HepG2 (cell line): Measurements from ENCODE around the gene HSPE1. TPM values are rescaled to one million over a fixed set of nuclear protein-coding genes. Genes with fewer than 3 reads are reported as not detected.

Experiments used
- SYNCRIP ChIP-seq: fragments of 200-400 bp; formaldehyde crosslinking; IDR thresholded peaks from 2 replicates; pipeline ENCODE4 v1.6.1; 2018; ENCODE audit warnings: mild to moderate bottlenecking, low read depth, low read length; ENCODE audit not compliant: insufficient read depth
- TCF7 ChIP-seq: sonication (generic); IDR thresholded peaks from 2 replicates; pipeline ENCODE4 v1.6.1; 2016; ENCODE audit warnings: antibody characterized with exemption, low read depth
- ZBTB21 ChIP-seq: sonication (generic); formaldehyde crosslinking; IDR thresholded peaks from 2 replicates; pipeline ENCODE4 v1.4.0; 2020; ENCODE audit warnings: missing genetic modification reagents
- ZFY ChIP-seq: sonication (generic); formaldehyde crosslinking; IDR thresholded peaks from 2 replicates; pipeline ENCODE4 v1.4.0; 2020; ENCODE audit warnings: missing genetic modification reagents
- ZMYM3 ChIP-seq: sonication (generic); formaldehyde crosslinking; IDR thresholded peaks from 2 replicates; pipeline ENCODE4 v1.5.1; 2020; ENCODE audit warnings: mild to moderate bottlenecking, missing genetic modification reagents
- ZNF441 ChIP-seq: sonication (generic); formaldehyde crosslinking; IDR thresholded peaks from 2 replicates; pipeline ENCODE4 v1.7.0; 2021; ENCODE audit warnings: missing genetic modification reagents, borderline replicate concordance
- ZNF816 ChIP-seq: sonication (generic); formaldehyde crosslinking; IDR thresholded peaks from 2 replicates; pipeline ENCODE4 v1.8.0; 2022; ENCODE audit warnings: missing genetic modification reagents, mild to moderate bottlenecking, borderline replicate concordance
- polyA plus RNA-seq, 8 experiments: library from polyadenylated mRNA; depleted of rRNA in 3 of 8; stranded (reverse) in 7 of 8; unstranded in 1 of 8; fragments of >200 nt; fragmentation: Illumina TruSeq in 4 of 8; extraction: Trizol in 4 of 8; gene quantifications; 2 replicates each; pipeline versions ENCODE4 v1.2.1 to v1.2.3, GENCODE V29; 2011 to 2016; ENCODE audit warnings: low read depth in 4 of 8, missing spikeins in 1 of 8, mixed read lengths in 1 of 8; ENCODE audit not compliant: insufficient read depth in 1 of 8
- total RNA-seq, 5 experiments: library from RNA; depleted of rRNA; stranded (reverse); fragments of >200 nt; fragmentation: Illumina TruSeq; extraction: Trizol; gene quantifications; 2 replicates each; pipeline ENCODE4 v1.2.3, GENCODE V29; 2016; ENCODE audit warnings: low read depth in 1 of 5
- TF ChIP-seq, protein P1 (sequence below): sonication (generic); formaldehyde crosslinking; IDR thresholded peaks from 2 replicates; pipeline ENCODE4 v1.8.0; 2022; ENCODE audit warnings: missing genetic modification reagents, mild to moderate bottlenecking, moderate library complexity, borderline replicate concordance
- TF ChIP-seq, protein P2 (sequence below), 2 experiments: sonication (generic) in 1 of 2; formaldehyde crosslinking in 1 of 2; IDR thresholded peaks; 2 replicates each; pipeline versions ENCODE4 v1.6.1 to v1.9.0; 2014 to 2022; ENCODE audit warnings: antibody characterized with exemption in 1 of 2, borderline replicate concordance in 1 of 2, inconsistent platforms in 1 of 2, low read depth in 1 of 2, missing genetic modification reagents in 1 of 2
- TF ChIP-seq, protein P3 (sequence below): IDR thresholded peaks from 2 replicates; pipeline ENCODE4 v1.6.1; 2016; ENCODE audit warnings: missing genetic modification reagents, missing compliant biosample characterization
- TF ChIP-seq, protein P4 (sequence below): sonication (generic); formaldehyde crosslinking; IDR thresholded peaks from 2 replicates; pipeline ENCODE4 v1.4.0; 2020; ENCODE audit warnings: missing genetic modification reagents, low read depth, mild to moderate bottlenecking, borderline replicate concordance
- TF ChIP-seq, protein P5 (sequence below): sonication (generic); formaldehyde crosslinking; IDR thresholded peaks from 2 replicates; pipeline ENCODE4 v1.5.0; 2020; ENCODE audit warnings: mild to moderate bottlenecking, missing genetic modification reagents
- TF ChIP-seq, protein P6 (sequence below): sonication (generic); formaldehyde crosslinking; IDR thresholded peaks from 2 replicates; pipeline ENCODE4 v1.8.1; 2023; ENCODE audit warnings: missing genetic modification reagents, mild to moderate bottlenecking, borderline replicate concordance

HSPE1 gene
- total and polyA plus RNA-seq, 2 of the 13 experiments (the other 11 are each of a cell fraction or from before 2014, with no cell fraction given), result 244 to 823 TPM

DNA sequence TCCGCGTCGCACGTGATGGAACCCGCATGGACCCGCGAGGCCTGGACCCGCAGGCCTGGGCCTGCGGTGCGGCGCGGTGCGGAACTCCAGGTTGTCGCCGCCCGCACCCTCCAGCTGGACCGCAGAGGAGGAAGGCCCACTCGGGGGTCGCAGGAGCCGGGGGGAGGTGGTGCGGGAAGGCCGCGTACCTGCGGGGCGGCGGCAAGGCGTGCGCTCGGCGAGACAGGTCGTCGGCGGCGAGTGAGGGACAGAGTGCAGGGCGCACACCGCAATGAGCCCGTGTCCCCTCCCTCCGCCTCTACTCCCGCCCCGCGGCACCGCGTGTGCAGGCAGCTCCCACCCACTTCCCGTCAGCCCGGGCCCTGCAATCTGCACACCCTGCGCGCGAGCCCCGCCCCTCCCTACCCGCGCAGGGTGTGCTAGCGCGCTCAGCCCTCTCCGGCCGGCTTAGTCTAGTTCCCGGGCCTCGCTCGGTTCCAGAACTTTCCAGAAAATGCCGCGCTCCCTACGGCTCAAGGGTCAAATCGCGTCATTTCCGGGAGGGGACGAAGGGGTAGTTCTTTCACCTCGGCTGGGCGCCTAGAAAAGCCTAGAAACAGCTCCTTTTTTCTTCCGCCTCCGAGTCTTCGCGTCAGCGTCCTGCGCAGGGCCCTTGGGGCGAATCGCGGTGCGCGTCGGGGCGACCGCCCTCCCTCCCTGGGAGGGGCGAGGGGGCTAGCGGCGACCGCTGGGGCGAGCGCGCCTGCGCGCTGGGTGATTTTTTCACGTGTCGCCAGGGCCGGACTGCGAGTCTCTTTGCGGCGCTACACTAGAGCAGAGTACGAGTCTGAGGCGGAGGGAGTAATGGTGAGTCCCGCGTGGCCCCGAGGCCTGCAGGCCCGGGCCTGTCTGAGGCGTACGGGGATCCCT, at the start of gene HSPE1, which contains the start of gene HSPD1 (continued):
- TF ChIP-seq ZNF441 (CRISPR knock-in tag), result peak; percentile 90
- TF ChIP-seq ZBTB21 (CRISPR knock-in tag), result peak; percentile 66; the same call in 1 of the 2 replicates
- TF ChIP-seq ZNF816 (CRISPR knock-in tag), result peak; percentile 81
- TF ChIP-seq, protein P1, sequence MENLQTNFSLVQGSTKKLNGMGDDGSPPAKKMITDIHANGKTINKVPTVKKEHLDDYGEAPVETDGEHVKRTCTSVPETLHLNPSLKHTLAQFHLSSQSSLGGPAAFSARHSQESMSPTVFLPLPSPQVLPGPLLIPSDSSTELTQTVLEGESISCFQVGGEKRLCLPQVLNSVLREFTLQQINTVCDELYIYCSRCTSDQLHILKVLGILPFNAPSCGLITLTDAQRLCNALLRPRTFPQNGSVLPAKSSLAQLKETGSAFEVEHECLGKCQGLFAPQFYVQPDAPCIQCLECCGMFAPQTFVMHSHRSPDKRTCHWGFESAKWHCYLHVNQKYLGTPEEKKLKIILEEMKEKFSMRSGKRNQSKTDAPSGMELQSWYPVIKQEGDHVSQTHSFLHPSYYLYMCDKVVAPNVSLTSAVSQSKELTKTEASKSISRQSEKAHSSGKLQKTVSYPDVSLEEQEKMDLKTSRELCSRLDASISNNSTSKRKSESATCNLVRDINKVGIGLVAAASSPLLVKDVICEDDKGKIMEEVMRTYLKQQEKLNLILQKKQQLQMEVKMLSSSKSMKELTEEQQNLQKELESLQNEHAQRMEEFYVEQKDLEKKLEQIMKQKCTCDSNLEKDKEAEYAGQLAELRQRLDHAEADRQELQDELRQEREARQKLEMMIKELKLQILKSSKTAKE (CRISPR knock-in tag), result peak; percentile 65
- peak; percentile 34; the same call in 1 of the 2 replicates for TF ChIP-seq TCF7
- TF ChIP-seq, protein P2, sequence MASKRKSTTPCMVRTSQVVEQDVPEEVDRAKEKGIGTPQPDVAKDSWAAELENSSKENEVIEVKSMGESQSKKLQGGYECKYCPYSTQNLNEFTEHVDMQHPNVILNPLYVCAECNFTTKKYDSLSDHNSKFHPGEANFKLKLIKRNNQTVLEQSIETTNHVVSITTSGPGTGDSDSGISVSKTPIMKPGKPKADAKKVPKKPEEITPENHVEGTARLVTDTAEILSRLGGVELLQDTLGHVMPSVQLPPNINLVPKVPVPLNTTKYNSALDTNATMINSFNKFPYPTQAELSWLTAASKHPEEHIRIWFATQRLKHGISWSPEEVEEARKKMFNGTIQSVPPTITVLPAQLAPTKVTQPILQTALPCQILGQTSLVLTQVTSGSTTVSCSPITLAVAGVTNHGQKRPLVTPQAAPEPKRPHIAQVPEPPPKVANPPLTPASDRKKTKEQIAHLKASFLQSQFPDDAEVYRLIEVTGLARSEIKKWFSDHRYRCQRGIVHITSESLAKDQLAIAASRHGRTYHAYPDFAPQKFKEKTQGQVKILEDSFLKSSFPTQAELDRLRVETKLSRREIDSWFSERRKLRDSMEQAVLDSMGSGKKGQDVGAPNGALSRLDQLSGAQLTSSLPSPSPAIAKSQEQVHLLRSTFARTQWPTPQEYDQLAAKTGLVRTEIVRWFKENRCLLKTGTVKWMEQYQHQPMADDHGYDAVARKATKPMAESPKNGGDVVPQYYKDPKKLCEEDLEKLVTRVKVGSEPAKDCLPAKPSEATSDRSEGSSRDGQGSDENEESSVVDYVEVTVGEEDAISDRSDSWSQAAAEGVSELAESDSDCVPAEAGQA (IDR thresholded peaks at IDR 0.05; ENCODE audit: low read depth), result peak; percentile 95
- TF ChIP-seq, protein P2 (CRISPR knock-in tag; IDR thresholded peaks at IDR 0.05; ENCODE audit: borderline replicate concordance), result peak; percentile 92; the same call in 1 of the 2 replicates
- TF ChIP-seq, protein P3, sequence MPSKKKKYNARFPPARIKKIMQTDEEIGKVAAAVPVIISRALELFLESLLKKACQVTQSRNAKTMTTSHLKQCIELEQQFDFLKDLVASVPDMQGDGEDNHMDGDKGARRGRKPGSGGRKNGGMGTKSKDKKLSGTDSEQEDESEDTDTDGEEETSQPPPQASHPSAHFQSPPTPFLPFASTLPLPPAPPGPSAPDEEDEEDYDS (CRISPR knock-in tag), result peak; percentile 85
- peak; percentile 98 for TF ChIP-seq ZFY (CRISPR knock-in tag)
- TF ChIP-seq ZMYM3 (CRISPR knock-in tag), result 0 out of 2 replicates have a peak, but pooled peaks have one; percentile 22
- TF ChIP-seq, protein P4, sequence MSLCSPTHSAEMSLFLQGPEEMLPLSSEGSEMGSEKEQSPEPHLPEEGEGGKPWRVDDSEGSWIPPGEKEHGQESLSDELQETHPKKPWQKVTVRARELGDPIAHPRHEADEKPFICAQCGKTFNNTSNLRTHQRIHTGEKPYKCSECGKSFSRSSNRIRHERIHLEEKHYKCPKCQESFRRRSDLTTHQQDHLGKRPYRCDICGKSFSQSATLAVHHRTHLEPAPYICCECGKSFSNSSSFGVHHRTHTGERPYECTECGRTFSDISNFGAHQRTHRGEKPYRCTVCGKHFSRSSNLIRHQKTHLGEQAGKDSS (CRISPR knock-in tag), result peak; percentile 92; the same call in 1 of the 2 replicates
- TF ChIP-seq, protein P5, sequence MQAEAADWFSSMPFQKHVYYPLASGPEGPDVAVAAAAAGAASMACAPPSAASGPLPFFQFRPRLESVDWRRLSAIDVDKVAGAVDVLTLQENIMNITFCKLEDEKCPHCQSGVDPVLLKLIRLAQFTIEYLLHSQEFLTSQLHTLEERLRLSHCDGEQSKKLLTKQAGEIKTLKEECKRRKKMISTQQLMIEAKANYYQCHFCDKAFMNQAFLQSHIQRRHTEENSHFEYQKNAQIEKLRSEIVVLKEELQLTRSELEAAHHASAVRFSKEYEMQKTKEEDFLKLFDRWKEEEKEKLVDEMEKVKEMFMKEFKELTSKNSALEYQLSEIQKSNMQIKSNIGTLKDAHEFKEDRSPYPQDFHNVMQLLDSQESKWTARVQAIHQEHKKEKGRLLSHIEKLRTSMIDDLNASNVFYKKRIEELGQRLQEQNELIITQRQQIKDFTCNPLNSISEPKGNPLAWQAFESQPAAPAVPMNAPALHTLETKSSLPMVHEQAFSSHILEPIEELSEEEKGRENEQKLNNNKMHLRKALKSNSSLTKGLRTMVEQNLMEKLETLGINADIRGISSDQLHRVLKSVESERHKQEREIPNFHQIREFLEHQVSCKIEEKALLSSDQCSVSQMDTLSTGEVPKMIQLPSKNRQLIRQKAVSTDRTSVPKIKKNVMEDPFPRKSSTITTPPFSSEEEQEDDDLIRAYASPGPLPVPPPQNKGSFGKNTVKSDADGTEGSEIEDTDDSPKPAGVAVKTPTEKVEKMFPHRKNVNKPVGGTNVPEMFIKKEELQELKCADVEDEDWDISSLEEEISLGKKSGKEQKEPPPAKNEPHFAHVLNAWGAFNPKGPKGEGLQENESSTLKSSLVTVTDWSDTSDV (CRISPR knock-in tag), result peak; percentile 99
- TF ChIP-seq SYNCRIP, result no peak
- TF ChIP-seq, protein P6, sequence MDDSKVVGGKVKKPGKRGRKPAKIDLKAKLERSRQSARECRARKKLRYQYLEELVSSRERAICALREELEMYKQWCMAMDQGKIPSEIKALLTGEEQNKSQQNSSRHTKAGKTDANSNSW, result no peak; the same call in 1 of the 2 replicates
